ENCODE data around the gene MEX3B.

Gene MEX3B

DNA sequence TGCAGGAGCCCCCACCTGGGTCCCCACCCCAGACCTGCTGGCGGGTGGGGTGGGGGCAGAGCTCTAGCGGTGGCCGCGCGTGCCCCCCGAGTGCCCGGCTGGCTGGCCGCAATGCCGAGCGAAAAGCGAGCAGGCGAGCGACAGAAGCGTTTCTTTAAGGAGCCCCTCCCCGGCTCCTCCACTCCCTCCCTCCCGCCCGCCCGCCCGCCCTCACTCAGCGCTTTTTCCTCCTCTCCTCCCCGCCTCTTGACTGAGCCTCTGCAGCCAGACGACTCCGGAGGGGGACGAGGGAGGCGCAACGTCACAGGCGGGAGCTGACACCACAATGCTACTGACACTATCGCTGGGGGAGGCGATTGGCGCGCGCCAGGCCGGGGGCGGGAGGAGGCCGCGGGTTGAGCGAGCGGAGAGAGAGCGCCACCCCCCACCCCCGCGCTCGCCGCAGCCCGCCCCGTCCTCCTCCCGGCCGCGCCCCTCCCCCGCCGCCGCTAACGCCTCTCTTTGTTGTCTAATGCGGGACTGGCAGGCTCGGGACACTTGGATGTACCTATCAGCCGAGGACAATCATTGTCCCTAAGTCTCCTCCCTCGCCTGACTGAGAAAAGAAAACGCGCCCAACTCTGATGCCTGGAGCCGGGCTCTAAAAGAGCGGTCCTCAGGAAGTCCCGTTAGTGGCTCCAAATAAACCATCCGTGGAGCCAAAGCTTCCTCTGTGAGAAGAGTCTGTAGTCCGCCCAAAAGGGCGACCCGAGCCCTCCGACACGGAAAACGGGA, at the start of gene MEX3B:
MEX3B (minus strand) TSS at position 127 of the 774 bp plus-strand sequence. CDS start 313 bp downstream, outside the sequence.
- peak; percentile 78 for DNase-seq

DNA sequence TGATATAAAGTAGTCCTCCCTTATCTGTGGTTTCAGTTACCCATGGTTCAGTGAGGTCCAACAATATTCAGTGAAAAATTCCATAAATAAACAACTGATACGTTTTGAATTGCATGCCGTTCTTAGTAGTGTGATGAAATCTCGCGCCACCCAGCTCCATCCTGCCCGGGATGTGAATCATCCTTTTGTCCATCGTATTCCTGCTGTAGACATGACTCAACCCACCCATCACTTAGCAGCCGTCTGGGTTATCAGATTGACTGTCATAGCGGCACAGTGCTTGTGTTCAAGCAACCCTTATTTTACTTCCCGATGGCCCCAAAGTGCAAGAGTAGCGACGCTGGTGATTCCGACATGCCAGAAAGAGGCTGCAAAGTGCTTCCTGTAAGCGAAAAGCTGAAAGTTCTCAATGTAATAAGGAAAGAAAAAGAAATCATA, 48.0 kb upstream of the MEX3B start:
- no peak for DNase-seq

DNA sequence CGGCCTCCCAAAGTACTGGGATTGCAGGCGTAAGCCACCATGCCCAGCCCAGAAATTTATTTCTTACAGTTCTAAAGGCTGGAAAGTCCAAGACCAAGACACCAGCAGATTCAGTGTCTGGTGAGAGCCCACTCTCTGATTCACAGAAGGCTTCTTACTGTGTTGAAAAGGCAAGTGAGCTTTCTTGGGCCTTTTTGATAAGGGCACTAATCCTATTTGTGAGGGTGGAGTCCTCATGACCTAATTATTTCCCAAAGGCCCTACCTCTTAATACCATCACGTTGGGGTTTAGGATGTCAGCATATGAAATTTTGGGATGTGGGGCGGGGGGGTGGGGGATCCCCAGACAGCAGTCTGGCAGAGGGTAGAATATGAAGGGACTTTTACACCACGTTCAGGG, 47.5 kb upstream of the MEX3B start:
- DNase-seq = no peak

- no peak for DNase-seq
These were observed 45.9 kb upstream of the MEX3B start for GRCh38 chr15:82091636-82092140.

DNA sequence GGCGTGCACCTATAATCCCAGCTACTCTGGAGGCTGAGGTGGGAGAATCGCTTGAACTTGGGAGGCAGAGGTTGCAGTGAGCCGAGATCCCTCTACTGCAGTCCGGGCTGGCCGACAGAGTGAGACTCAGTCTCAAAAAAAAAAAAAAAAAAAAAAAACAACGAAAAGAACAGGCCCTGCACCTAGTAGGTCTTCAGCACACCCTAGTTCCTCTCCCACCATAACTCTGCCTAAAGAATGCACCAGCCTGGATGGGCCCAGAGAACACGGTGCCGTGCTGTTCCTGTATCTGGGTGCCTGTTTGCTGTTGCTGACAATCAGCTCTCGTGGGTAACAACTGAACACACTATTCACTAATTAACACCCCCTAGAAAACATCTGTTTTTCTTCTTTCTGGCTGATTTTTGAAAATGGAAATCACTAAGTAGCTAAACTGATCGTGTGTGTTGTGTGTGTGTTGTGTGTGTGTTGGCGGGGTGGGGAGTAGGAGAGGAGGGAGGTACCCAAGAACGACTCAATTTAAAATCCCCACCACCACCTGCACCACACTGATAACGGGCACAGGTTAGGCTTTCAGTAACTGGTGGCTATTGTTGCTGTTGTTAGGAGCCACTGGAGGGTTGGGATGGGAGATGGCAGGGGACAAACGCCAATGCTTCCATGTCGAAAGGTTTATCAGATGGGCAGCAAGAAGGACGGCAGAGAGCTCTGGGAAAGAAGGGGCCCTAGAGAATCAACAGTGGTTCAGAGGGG, 40.6 kb upstream of the MEX3B start:
- no peak for DNase-seq

DNA sequence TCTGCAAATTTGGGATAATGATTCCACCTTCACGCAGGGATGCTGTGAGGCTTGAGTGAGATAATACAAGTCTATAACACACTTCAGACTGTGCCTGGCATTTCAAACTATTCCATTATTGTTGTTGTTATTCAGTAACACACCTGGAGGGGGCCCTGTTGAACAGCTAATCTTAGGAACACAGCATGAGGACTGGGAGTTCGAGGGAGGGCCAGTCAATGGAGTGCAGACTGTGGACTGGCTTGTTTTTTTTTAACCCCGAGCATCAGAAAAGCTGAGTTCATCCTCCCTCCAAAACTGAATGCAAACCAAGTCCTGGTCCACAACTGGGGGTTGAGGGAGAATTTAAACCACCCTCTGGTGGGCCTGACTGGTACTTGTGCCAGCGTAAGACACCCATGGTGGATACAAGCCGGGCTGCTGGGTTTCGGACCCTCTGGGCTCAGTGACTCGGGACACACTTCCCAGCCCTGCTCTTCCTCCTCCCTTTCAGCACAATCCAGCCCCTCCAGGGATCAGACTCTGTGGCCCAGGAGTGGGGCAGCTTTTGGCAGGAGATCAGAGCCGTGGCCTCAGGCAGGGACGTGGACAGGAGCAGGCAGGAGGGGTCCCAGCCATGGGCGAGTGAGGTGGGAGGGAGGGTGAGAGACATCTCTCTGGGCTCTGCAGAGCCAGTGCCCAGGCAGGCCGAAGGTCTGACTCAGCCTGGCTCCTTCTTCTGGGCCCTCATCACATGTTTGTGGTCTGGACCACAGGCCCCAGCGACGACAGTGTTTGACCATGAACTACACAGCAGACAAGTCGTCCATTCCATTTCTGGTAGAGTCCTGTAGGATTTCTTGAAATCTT, 36.3 kb upstream of the MEX3B start:
- DNase-seq = no peak

DNA sequence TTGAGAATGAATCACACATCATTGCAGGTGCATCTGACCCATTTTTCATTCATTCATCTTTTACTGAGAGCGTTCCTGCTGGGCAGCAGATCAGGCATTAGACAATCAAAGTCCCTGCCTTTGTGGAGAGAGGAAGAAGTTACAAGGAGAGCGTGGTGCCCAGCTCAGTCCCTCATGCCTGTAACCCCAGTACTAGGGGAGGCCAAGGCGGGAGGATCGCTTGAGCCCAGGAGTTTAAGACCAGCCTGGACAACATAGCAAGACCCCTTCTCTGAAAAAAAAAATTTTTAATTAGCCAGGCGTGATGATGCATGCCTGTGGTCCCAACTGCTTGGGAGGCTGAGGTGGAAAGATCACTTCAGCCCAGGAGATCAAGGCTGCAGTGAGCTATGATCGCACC, 35.0 kb upstream of the MEX3B start:
- DNase-seq = no peak

GRCh38 chr15:82079736-82080135, 33.9 kb upstream of the MEX3B start:
- DNase-seq = no peak

GRCh38 chr15:82074610-82075009, 28.8 kb upstream of the MEX3B start:
- no peak for DNase-seq

GRCh38 chr15:82072926-82073537, 27.2 kb upstream of the MEX3B start:
- no peak for DNase-seq

DNA sequence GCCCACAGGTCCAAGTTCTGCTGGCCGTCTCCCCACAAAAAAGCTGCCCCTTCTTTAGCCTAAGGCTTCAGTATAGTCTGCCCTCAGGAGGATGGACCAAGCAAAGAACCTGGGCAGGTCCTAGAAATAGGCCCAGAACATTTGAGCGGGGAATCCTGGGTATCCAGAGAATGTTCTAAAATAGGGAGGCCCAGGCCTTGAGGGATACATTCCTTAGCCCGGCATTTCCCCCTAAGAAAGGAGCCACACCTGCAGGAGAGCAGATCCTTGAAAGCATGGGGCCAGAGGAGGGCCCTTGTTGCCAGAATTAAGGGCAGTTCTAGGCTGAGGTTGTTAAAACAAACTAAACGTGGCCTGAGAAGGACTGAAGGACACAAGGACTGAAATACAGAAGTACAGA, 20.6 kb upstream of the MEX3B start:
- no peak for DNase-seq

- DNase-seq = no peak
These were observed 19.0 kb upstream of the MEX3B start for GRCh38 chr15:82064824-82065223.

GRCh38 chr15:82062479-82063454, 16.9 kb upstream of the MEX3B start:
- no peak for DNase-seq

GRCh38 chr15:82060817-82061216, 15.0 kb upstream of the MEX3B start:
- DNase-seq = no peak

GRCh38 chr15:82058517-82059204, 12.8 kb upstream of the MEX3B start:
- DNase-seq = no peak

DNA sequence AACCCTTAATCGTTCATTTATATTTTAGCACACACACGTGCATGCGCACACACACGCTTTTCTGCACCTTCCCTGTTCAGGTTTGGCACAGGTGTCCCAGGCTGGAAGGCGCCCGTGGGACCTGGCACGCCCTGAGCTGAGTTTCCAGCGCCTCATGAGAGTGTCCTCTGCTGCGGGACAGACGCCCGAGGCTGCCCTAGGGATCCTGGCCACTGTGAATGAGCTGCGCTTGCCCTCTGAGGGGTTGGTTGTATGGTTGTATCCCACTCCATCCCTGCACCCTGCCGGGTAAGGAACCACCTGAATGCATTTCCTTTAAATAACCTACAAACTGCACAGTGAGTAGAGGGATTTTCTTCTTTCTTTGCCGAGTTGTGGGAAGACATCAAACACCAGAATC, 12.2 kb upstream of the MEX3B start:
- no peak for DNase-seq

- no peak for DNase-seq
These were observed 11.4 kb upstream of the MEX3B start for GRCh38 chr15:82056958-82057823.

- DNase-seq = no peak
These were observed 6.9 kb upstream of the MEX3B start for GRCh38 chr15:82052751-82053150.

DNA sequence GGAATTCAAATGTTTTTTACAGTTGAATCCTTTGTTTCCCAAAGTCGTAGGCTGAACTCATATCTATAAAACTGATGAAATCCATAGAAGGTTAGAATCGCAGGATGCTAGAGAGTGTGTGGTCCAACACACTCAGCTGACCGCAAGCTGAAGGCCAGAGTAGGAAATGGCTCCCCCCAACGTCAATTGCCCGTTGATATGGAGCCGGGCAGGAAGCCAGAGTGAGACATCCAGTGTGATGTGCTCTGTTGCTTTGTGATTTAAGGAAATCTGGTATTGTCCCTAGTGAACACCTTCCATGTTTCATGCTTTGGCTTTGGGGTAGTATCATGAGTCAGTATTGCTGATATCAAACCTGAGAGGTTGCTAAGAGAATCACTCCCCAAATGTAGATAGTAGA, 5.8 kb upstream of the MEX3B start:
- DNase-seq = no peak

DNA sequence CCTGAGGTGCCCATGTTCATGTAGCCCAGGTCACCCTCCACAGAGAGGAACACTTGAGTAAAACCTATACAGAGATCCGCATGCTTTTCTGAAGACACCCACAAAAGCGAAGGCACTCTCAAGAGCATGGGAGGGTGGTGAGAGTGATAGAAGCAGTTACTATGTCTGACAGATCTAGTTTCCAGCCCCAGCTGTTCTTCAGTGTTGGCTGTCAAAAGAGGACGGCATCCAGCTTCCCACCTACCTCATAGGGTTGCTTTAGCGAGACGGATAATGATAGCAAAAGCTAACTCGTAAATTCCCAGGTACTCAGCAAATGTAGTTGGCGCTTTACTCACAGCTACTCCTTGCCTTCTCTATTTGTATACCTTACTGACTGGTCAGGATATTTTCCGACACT, 3.0 kb upstream of the MEX3B start:
- no peak for DNase-seq
